HCT116 (cell line): ENCODE measurements around the gene TNFAIP2. TPM values are rescaled to one million over a fixed set of nuclear protein-coding genes. Genes with fewer than 3 reads are reported as not detected.

Experiments
- ATAC-seq: fragments of 200-7000 bp; cut with Tn5 transposase; 2 replicates; pipeline ENCODE4 v1.9.1; 2020; ENCODE audit warnings: mild to moderate bottlenecking, moderate library complexity
- BruUV-seq: library from RNA; stranded (reverse); fragments of 400-500 nt; replicated peaks from 2 replicates; lab custom pipeline; 2021; lab: Mats Ljungman, UMichigan
- CTCF ChIA-PET: fragments of 300-600 bp; sonication (Branson Sonifier 250); formaldehyde crosslinking; loops from one replicate; lab custom pipeline; 2021; ENCODE audit warnings: antibody characterized with exemption; lab: Charles Lee
- POLR2A ChIA-PET: fragments of 300-600, 350-600 bp; sonication (Branson Sonifier 250); formaldehyde crosslinking; loops from one replicate; lab custom pipeline; 2021; ENCODE audit warnings: antibody characterized with exemption; lab: Charles Lee
- RAD21 ChIA-PET, 2 experiments: fragments of 300-600 bp; sonication (Branson Sonifier 250); formaldehyde crosslinking; loops; one replicate each; lab custom pipeline; 2023; ENCODE audit warnings: low total read pairs in 2 of 2; ENCODE audit not compliant: uncharacterized antibody in 2 of 2, unreplicated experiment in 2 of 2, low non-redundant PET in 1 of 2; lab: Charles Lee
- DNase-seq: peaks from one replicate; pipeline ENCODE4 v3.0.0-alpha.2; 2010; ENCODE audit warnings: low read depth, low spot score
- H2AFZ ChIP-seq: fragments of 200-600 bp; shearing (Covaris generic), sonication (generic); 2 replicates; pipeline ENCODE4 v1.6.1; 2017; ENCODE audit warnings: low read depth, mixed run types, mixed read lengths, antibody characterized with exemption, low read length; ENCODE audit not compliant: poor library complexity, severe bottlenecking
- H3K27ac ChIP-seq: 2 replicates; pipeline ENCODE4 v1.5.1; 2012; ENCODE audit warnings: low read depth, low read length
- H3K27me3 ChIP-seq: fragments of 200-600 bp; sonication (generic); 2 replicates; pipeline ENCODE4 v1.6.1; 2016; ENCODE audit warnings: mixed run types, low read length, mixed read lengths; ENCODE audit not compliant: insufficient read depth
- H3K36me3 ChIP-seq, 2 experiments: fragments of 200-500 bp in 1 of 2; fragments of 200-600 bp in 1 of 2; sonication (Bioruptor generic) in 1 of 2; sonication (generic) in 1 of 2; 2 replicates each; pipeline versions ENCODE4 v1.5.1 to v1.6.1; 2014 to 2016; ENCODE audit warnings: low read length in 2 of 2, inconsistent platforms in 1 of 2, mixed read lengths in 1 of 2, mixed run types in 1 of 2; ENCODE audit not compliant: insufficient read depth in 2 of 2, control insufficient read depth in 1 of 2
- H3K4me1 ChIP-seq, 2 experiments: fragments of 200-600 bp in 1 of 2; sonication (generic) in 1 of 2; 2 replicates each; pipeline versions ENCODE4 v1.5.1 to v1.6.1; 2012 to 2017; ENCODE audit warnings: low read length in 2 of 2, inconsistent platforms in 1 of 2, mild to moderate bottlenecking in 1 of 2, mixed read lengths in 1 of 2, mixed run types in 1 of 2, moderate library complexity in 1 of 2; ENCODE audit not compliant: insufficient read depth in 2 of 2, control insufficient read depth in 1 of 2
- H3K4me2 ChIP-seq: fragments of 200-600 bp; sonication (generic); 2 replicates; pipeline ENCODE4 v1.6.1; 2017; ENCODE audit warnings: mixed run types, low read length, mixed read lengths
- H3K4me3 ChIP-seq, 2 experiments: fragments of 200-600 bp in 1 of 2; sonication (generic) in 1 of 2; replicated peaks in 1 of 2; 2 replicates each; pipeline ENCODE4 v1.5.1; 2011 to 2016; ENCODE audit warnings: low read length in 2 of 2, control low read depth in 1 of 2, low read depth in 1 of 2, mild to moderate bottlenecking in 1 of 2, mixed read lengths in 1 of 2, mixed run types in 1 of 2
- H3K79me2 ChIP-seq: fragments of 200-600 bp; sonication (generic); 2 replicates; pipeline ENCODE4 v1.6.1; 2017; ENCODE audit warnings: mild to moderate bottlenecking, mixed run types, low read length, moderate library complexity, mixed read lengths; ENCODE audit not compliant: insufficient read depth
- H3K9ac ChIP-seq: fragments of 200-600 bp; sonication (generic); 2 replicates; pipeline ENCODE4 v1.6.1; 2016; ENCODE audit warnings: low read length, mixed read lengths
- H3K9me2 ChIP-seq: fragments of 200-600 bp; sonication (generic), shearing (Covaris generic); 2 replicates; pipeline ENCODE4 v1.6.1; 2017; ENCODE audit warnings: mixed run types, mild to moderate bottlenecking, moderate library complexity; ENCODE audit not compliant: insufficient read depth
- H3K9me3 ChIP-seq, 2 experiments: fragments of 200-500 bp in 1 of 2; fragments of 200-600 bp in 1 of 2; sonication (Bioruptor generic) in 1 of 2; sonication (generic) in 1 of 2; 2 replicates each; pipeline ENCODE4 v1.6.1; 2014 to 2017; ENCODE audit warnings: low read length in 2 of 2, mixed read lengths in 2 of 2, inconsistent platforms in 1 of 2, low read depth in 1 of 2, mild to moderate bottlenecking in 1 of 2, mixed run types in 1 of 2, moderate library complexity in 1 of 2; ENCODE audit not compliant: control insufficient read depth in 1 of 2, insufficient read depth in 1 of 2
- H4K20me1 ChIP-seq: fragments of 200-600 bp; sonication (generic), shearing (Covaris generic); 2 replicates; pipeline ENCODE4 v1.6.1; 2017; ENCODE audit warnings: mixed run types, mild to moderate bottlenecking, moderate library complexity; ENCODE audit not compliant: insufficient read depth
- CEBPB ChIP-seq: IDR thresholded peaks from 2 replicates; pipeline ENCODE4 v1.6.1; 2012; ENCODE audit warnings: low read depth
- ELF1 ChIP-seq: IDR thresholded peaks from 2 replicates; pipeline ENCODE4 v1.6.1; 2012; ENCODE audit warnings: low read depth, borderline replicate concordance
- EZH2 ChIP-seq: fragments of 200-600 bp; sonication (generic); IDR thresholded peaks from 2 replicates; pipeline ENCODE4 v1.6.1; 2017; ENCODE audit warnings: antibody characterized with exemption, mixed run types
- EZH2phosphoT487 ChIP-seq: fragments of 200-600 bp; IDR thresholded peaks from 2 replicates; pipeline ENCODE4 v1.6.1; 2018; ENCODE audit warnings: antibody characterized with exemption, borderline replicate concordance
- FOSL1 ChIP-seq: IDR thresholded peaks from 2 replicates; pipeline ENCODE4 v1.6.1; 2012; ENCODE audit warnings: low read depth
- POLR2A ChIP-seq: IDR thresholded peaks from 2 replicates; pipeline ENCODE4 v1.7.0; 2011; ENCODE audit warnings: borderline replicate concordance; ENCODE audit not compliant: insufficient read depth, insufficient read length; ENCODE audit errors: extremely low read depth
- POLR2AphosphoS5 ChIP-seq: IDR thresholded peaks from 2 replicates; pipeline ENCODE4 v1.6.1; 2011; ENCODE audit warnings: mild to moderate bottlenecking, low read depth, low read length, moderate library complexity
- RAD21 ChIP-seq: IDR thresholded peaks from 2 replicates; pipeline ENCODE4 v1.6.1; 2012; ENCODE audit warnings: low read depth, mild to moderate bottlenecking
- ZFX ChIP-seq: fragments of 450-650 bp; IDR thresholded peaks from 2 replicates; pipeline ENCODE4 v1.6.1; 2017
- ZNF274 ChIP-seq: fragments of 200-500 bp; sonication (Bioruptor generic); IDR thresholded peaks from 2 replicates; pipeline ENCODE4 v1.6.1; 2014; ENCODE audit warnings: mild to moderate bottlenecking, low read depth, low read length, inconsistent platforms
- intact Hi-C: fragments of 100-400 bp; cut with micrococcal nuclease; formaldehyde crosslinking; loops from 2 replicates; pipeline ENCODE4 v1.10.0; 2022
- total RNA-seq: library from RNA; stranded (reverse); gene quantifications from one replicate; pipeline ENCODE4 v1.2.1, GENCODE V29; 2021; ENCODE audit not compliant: unreplicated experiment
- TF ChIP-seq, protein P1 (sequence below), 3 experiments: fragments of 200-600 bp in 1 of 3; sonication (generic) in 1 of 3; IDR thresholded peaks in 2 of 3; conservative IDR thresholded peaks in 1 of 3; 2 replicates each; pipeline ENCODE4 v1.5.1; 2012 to 2017; ENCODE audit warnings: low read depth in 2 of 3, low read length in 2 of 3, antibody characterized with exemption in 1 of 3, borderline replicate concordance in 1 of 3, control low read depth in 1 of 3, mild to moderate bottlenecking in 1 of 3, mixed read lengths in 1 of 3, mixed run types in 1 of 3, moderate library complexity in 1 of 3; ENCODE audit not compliant: insufficient read depth in 1 of 3
- TF ChIP-seq, protein P2 (sequence below): IDR thresholded peaks from 2 replicates; pipeline ENCODE4 v1.6.1; 2011; ENCODE audit warnings: mild to moderate bottlenecking, low read length, moderate library complexity; ENCODE audit not compliant: insufficient replicate concordance; ENCODE audit errors: extremely low read depth
- TF ChIP-seq, protein P3 (sequence below): IDR thresholded peaks from 2 replicates; pipeline ENCODE4 v1.6.1; 2012; ENCODE audit warnings: low read depth

Gene TNFAIP2
- total RNA-seq, 1 experiment from 2014 or later, result 74.8 TPM

DNA sequence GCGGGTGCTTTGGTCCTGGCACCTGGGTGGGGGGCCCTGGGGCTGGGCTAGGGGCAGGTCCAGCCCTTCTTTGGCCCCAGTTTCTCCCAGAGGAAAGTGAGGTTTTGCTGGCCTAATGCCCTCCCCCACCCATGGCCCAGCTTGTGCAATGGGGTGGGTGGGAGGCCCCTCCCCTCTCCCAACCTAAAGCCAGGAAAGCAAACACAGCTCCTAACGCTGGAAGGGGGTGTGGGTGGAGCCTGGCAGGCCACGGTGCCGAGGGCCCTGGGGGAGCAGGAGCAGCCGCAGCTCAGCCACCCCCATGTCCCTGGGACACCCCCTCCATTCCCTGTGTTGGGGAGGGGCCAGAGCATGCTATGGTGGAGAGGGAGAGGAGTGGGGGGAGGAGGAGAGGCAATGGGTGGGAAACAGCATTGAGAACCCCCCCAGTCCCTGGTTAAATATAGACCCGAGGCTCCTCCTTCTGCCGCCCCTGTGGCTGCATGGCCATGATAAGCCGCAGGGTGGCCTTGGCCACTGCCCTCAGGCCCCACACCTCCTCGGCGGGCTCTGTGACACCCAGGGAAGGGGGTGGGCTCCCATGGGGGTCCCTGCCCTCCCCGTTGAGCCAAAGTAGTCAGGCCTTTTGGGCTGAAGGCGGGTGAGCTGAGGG is 24.1 kb upstream of the TNFAIP2 start (continued):
- TF ChIP-seq, protein P1, sequence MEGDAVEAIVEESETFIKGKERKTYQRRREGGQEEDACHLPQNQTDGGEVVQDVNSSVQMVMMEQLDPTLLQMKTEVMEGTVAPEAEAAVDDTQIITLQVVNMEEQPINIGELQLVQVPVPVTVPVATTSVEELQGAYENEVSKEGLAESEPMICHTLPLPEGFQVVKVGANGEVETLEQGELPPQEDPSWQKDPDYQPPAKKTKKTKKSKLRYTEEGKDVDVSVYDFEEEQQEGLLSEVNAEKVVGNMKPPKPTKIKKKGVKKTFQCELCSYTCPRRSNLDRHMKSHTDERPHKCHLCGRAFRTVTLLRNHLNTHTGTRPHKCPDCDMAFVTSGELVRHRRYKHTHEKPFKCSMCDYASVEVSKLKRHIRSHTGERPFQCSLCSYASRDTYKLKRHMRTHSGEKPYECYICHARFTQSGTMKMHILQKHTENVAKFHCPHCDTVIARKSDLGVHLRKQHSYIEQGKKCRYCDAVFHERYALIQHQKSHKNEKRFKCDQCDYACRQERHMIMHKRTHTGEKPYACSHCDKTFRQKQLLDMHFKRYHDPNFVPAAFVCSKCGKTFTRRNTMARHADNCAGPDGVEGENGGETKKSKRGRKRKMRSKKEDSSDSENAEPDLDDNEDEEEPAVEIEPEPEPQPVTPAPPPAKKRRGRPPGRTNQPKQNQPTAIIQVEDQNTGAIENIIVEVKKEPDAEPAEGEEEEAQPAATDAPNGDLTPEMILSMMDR (IDR thresholded peaks at IDR 0.05 in 2 of 3, conservative IDR thresholded peaks at IDR 0.05 in 1 of 3; ENCODE audit: borderline replicate concordance in 1 of 3, insufficient read depth in 1 of 3, low read depth in 2 of 3, low read length in 2 of 3), result no peak
- no peak for TF ChIP-seq CEBPB

DNA sequence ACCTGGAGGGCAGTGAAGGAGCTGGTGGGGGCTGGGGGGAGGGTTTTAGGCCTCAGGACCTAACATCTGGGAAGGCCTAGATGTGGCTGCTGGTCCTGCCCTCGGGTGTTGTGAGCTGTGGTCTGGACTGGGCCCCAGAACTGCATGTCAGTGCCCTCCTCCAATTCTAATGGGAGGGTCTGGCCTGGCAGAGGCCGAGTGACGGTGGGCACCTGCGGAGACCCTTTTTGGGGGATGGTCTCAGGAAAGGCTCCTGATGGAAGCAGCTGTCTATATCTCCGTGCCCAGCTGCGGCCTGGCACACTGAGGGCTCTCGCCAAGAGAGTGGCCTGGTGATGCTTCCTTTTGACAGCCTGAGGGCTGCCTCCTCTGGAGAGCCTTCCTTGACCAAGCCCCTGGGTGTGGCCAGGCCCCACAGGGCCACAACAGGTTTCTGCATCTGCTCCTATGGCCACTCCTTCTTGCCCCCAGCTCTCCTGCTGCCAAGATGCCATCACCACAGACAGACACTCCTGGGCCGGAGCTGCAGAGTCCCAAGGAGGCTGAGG is 23.5 kb upstream of the TNFAIP2 start:
- ATAC-seq, result no peak
- no TSS peak for BruUV-seq
- CTCF ChIA-PET, result no interaction called here
- TF ChIP-seq CEBPB (no peak), ZNF274 (no peak), POLR2A (no peak), RAD21 (no peak), FOSL1 (no peak), ELF1 (no peak), EZH2phosphoT487 (no peak), EZH2 (no peak), ZFX (no peak), POLR2AphosphoS5 (no peak)
- TF ChIP-seq, protein P1 (IDR thresholded peaks at IDR 0.05 in 2 of 3, conservative IDR thresholded peaks at IDR 0.05 in 1 of 3; ENCODE audit: borderline replicate concordance in 1 of 3, insufficient read depth in 1 of 3, low read depth in 2 of 3, low read length in 2 of 3), result no peak
- TF ChIP-seq, protein P2, sequence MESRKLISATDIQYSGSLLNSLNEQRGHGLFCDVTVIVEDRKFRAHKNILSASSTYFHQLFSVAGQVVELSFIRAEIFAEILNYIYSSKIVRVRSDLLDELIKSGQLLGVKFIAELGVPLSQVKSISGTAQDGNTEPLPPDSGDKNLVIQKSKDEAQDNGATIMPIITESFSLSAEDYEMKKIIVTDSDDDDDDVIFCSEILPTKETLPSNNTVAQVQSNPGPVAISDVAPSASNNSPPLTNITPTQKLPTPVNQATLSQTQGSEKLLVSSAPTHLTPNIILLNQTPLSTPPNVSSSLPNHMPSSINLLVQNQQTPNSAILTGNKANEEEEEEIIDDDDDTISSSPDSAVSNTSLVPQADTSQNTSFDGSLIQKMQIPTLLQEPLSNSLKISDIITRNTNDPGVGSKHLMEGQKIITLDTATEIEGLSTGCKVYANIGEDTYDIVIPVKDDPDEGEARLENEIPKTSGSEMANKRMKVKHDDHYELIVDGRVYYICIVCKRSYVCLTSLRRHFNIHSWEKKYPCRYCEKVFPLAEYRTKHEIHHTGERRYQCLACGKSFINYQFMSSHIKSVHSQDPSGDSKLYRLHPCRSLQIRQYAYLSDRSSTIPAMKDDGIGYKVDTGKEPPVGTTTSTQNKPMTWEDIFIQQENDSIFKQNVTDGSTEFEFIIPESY, result no peak
- TF ChIP-seq, protein P3, sequence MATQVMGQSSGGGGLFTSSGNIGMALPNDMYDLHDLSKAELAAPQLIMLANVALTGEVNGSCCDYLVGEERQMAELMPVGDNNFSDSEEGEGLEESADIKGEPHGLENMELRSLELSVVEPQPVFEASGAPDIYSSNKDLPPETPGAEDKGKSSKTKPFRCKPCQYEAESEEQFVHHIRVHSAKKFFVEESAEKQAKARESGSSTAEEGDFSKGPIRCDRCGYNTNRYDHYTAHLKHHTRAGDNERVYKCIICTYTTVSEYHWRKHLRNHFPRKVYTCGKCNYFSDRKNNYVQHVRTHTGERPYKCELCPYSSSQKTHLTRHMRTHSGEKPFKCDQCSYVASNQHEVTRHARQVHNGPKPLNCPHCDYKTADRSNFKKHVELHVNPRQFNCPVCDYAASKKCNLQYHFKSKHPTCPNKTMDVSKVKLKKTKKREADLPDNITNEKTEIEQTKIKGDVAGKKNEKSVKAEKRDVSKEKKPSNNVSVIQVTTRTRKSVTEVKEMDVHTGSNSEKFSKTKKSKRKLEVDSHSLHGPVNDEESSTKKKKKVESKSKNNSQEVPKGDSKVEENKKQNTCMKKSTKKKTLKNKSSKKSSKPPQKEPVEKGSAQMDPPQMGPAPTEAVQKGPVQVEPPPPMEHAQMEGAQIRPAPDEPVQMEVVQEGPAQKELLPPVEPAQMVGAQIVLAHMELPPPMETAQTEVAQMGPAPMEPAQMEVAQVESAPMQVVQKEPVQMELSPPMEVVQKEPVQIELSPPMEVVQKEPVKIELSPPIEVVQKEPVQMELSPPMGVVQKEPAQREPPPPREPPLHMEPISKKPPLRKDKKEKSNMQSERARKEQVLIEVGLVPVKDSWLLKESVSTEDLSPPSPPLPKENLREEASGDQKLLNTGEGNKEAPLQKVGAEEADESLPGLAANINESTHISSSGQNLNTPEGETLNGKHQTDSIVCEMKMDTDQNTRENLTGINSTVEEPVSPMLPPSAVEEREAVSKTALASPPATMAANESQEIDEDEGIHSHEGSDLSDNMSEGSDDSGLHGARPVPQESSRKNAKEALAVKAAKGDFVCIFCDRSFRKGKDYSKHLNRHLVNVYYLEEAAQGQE, result no peak

More for the DNA sequence above, 23.5 kb upstream of the TNFAIP2 start:
- ChIA-PET RAD21 (no interaction called here), POLR2A (no interaction called here)
- H3K4me1 ChIP-seq, result peaks cover 6 to 14% of the 10 kb centered on the region in 2 experiments; a peak in 3 of 4 replicates
- no peaks in the 10 kb centered on the region for H3K9me3 ChIP-seq
- H2AFZ ChIP-seq, result no peak overlapping the region
- no peak for DNase-seq
- H3K4me2 ChIP-seq, result no peak overlapping the region
- no peak overlapping the region for H3K4me3 ChIP-seq
- intact Hi-C loops, result no loop called here
- no peaks in the 10 kb centered on the region for H3K79me2 ChIP-seq
- H3K9ac ChIP-seq, result no peak overlapping the region
- no peaks in the 10 kb centered on the region for H3K27me3 ChIP-seq
- H3K36me3 ChIP-seq, result no peaks in the 10 kb centered on the region
- no peaks in the 10 kb centered on the region for H4K20me1 ChIP-seq
- no peaks in the 10 kb centered on the region for H3K9me2 ChIP-seq
- no peak overlapping the region for H3K27ac ChIP-seq
